Lower leg skin (tissue), 3 donors: ENCODE results near the gene LRIG1.

Experiments
- CTCF ChIP-seq, 3 donors: fragments of 450-650 bp; IDR thresholded peaks; one replicate each; pipeline ENCODE4 v1.5.1; 2016; ENCODE audit warnings: antibody characterized with exemption in 3 of 3, mild to moderate bottlenecking in 3 of 3, moderate library complexity in 2 of 3
- POLR2A ChIP-seq, 2 donors: fragments of 450-650 bp; IDR thresholded peaks; one replicate each; pipeline ENCODE4 v1.6.1; 2016 to 2017; ENCODE audit warnings: antibody characterized with exemption in 2 of 2, mild to moderate bottlenecking in 1 of 2, moderate library complexity in 1 of 2

- TF ChIP-seq CTCF (IDR thresholded peaks at IDR 0.05) (no peak), POLR2A (IDR thresholded peaks at IDR 0.05) (no peak)
Observed at GRCh38 chr3:66482018-66482404, 18.8 kb downstream of the LRIG1 start.
